Measurements from ENCODE around the gene TBCK. TPM values are rescaled to one million over a fixed set of nuclear protein-coding genes. Genes with fewer than 3 reads are reported as not detected.

TBCK gene
- total and polyA plus RNA-seq, 2 donors (not counting 3 experiments of a cell fraction or from before 2014, with no cell fraction given) = 18.2 to 38.6 TPM

DNA sequence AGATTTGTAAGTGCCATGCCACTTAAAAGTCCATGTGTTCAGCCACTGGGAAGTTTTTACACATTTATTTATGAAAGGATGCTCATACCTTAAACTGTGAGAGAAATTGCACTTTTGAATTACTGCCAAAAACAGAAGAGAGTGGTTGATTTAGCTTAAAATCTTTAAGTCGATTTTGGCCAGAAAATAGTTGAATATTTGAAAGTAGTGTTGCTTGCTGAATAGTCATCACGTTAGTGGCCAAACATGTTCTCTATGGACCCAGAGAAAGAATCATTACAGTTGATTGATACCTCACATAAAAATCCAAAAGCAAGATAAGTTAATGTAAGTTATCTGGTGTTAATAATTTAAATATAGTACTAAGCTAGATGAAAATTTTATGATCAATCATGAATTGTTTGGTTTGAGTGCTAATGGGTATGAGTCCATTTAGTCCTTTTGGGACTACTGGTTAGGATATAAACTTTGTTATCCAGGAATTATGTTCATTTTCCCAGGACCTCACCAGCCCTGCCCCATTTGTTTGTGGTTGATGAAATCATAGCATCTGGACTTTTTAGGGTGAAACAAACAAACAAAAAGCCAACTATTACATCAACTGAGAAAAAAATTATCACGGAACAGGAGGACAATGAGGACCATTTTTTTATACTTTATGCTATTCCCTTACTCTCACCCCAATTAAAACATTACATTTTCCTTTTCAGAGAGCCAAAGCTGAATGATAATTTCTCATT is 46.2 kb upstream of the TBCK start:
- no peak for FAIRE-seq
- Histone ChIP-seq H3K27ac (ENCODE audit: insufficient read depth, low read depth, low read length) (no peak overlapping the region), H3K27me3 (ENCODE audit: control insufficient read depth in 2 of 2, insufficient read depth in 2 of 2, low read length in 2 of 2) (peaks cover 0 to 2% of the 10 kb centered on the region in 2 experiments), H3K4me3 (replicated peaks in 1 of 3; ENCODE audit: insufficient read depth in 1 of 3, low read depth in 1 of 3, low read length in 3 of 3) (no peak overlapping the region), H3K36me3 (ENCODE audit: control insufficient read depth in 2 of 2, extremely low read depth in 1 of 2, insufficient read depth in 2 of 2, low read length in 2 of 2) (no peaks in the 10 kb centered on the region), H3K79me2 (ENCODE audit: control insufficient read depth, insufficient read depth, low read length) (no peaks in the 10 kb centered on the region), H3K4me1 (ENCODE audit: control insufficient read depth, extremely low read depth, insufficient read depth, low read length) (peaks cover 12% of the 10 kb centered on the region), H2AFZ (ENCODE audit: low read depth, low read length) (no peak overlapping the region), H3K9me1 (replicated peaks; ENCODE audit: control insufficient read depth, extremely low read depth, insufficient read depth, low read length) (no peaks in the 10 kb centered on the region), H3K9ac (replicated peaks; ENCODE audit: extremely low read depth, insufficient read depth, low read length) (no peak overlapping the region), H3K9me3 (replicated peaks; ENCODE audit: control insufficient read depth, insufficient read depth, low read length) (no peaks in the 10 kb centered on the region), H3K4me2 (ENCODE audit: insufficient read depth, low read length) (no peak overlapping the region), H4K20me1 (replicated peaks; ENCODE audit: control insufficient read depth, extremely low read depth, insufficient read depth, low read length) (no peaks in the 10 kb centered on the region)
- BruUV-seq (replicated peaks) = no TSS peak
- ChIA-PET CTCF (interaction anchor here (2.1 kb wide), 1 partner anchor 31 kb away, joined by 4 read pairs; no protein-coding TSS in a partner anchor), POLR2A (no interaction called here)
- intact Hi-C loops (cut with micrococcal nuclease) = no loop called here
- no peak for DNase-seq (ENCODE audit: low read depth, low spot score)
- dilution Hi-C loops (cut with MboI; ENCODE audit: extremely low pct_ligation_motif_present, low sequenced_read_pairs) = no loop called here
- TF ChIP-seq MYC (IDR thresholded peaks at IDR 0.05; ENCODE audit: low read depth, low read length) (no peak), POLR2A (IDR thresholded peaks at IDR 0.05; ENCODE audit: low read depth, low read length) (no peak), GATA2 (IDR thresholded peaks at IDR 0.05; ENCODE audit: insufficient read depth, insufficient read length, low read depth, low read length) (no peak), CTCF (IDR thresholded peaks at IDR 0.05; ENCODE audit: extremely low read depth in 1 of 2, insufficient read depth in 1 of 2, low read depth in 1 of 2, low read length in 2 of 2) (no peak), POLR2AphosphoS5 (IDR thresholded peaks at IDR 0.05; ENCODE audit: insufficient read depth, low read depth, low read length) (no peak), FOS (IDR thresholded peaks at IDR 0.05; ENCODE audit: borderline replicate concordance, insufficient read depth, low read length) (no peak), JUN (IDR thresholded peaks at IDR 0.05; ENCODE audit: borderline replicate concordance, insufficient read depth, insufficient read length, low read depth) (no peak), EZH2 (IDR thresholded peaks at IDR 0.05; ENCODE audit: borderline replicate concordance, low read depth, low read length, severe bottlenecking) (no peak)
- TF ChIP-seq, protein P1, sequence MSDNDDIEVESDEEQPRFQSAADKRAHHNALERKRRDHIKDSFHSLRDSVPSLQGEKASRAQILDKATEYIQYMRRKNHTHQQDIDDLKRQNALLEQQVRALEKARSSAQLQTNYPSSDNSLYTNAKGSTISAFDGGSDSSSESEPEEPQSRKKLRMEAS (IDR thresholded peaks at IDR 0.05; ENCODE audit: insufficient read depth, insufficient read length) = no peak
